Astrocyte (in vitro differentiated cells and primary cell): Measurements from ENCODE around the gene KLC3.

ENCODE experiments used
- CTCF ChIP-seq: IDR thresholded peaks from 2 replicates; pipeline ENCODE4 v1.5.1; 2011; ENCODE audit warnings: low read depth, mild to moderate bottlenecking, inconsistent platforms, low read length, moderate library complexity; ENCODE audit not compliant: insufficient read depth
- EZH2 ChIP-seq: IDR thresholded peaks from 2 replicates; pipeline ENCODE4 v1.6.1; 2012; ENCODE audit warnings: mild to moderate bottlenecking, low read length, inconsistent platforms; ENCODE audit not compliant: insufficient read depth

GRCh38 chr19:45304141-45304926 lies 36.2 kb upstream of the KLC3 start:
- no peak for TF ChIP-seq CTCF
- no peak for TF ChIP-seq EZH2
